Neural cell (in vitro differentiated cells): Measurements from ENCODE around the gene KBTBD12.

ENCODE experiments used
- CTCF ChIP-seq: fragments of 450-650 bp; IDR thresholded peaks from 2 replicates; pipeline ENCODE4 v1.5.1; 2014; ENCODE audit warnings: antibody characterized with exemption, mild to moderate bottlenecking, moderate library complexity; ENCODE audit not compliant: poor library complexity, severe bottlenecking
- EP300 ChIP-seq: fragments of 450-650 bp; conservative IDR thresholded peaks from 2 replicates; pipeline ENCODE4 v1.6.1; 2014; ENCODE audit warnings: antibody characterized with exemption, mild to moderate bottlenecking, moderate library complexity; ENCODE audit not compliant: poor library complexity, severe bottlenecking
- EZH2 ChIP-seq: fragments of 200-600, 300-800 bp; shearing (Covaris generic), sonication (generic); IDR thresholded peaks from 2 replicates; pipeline ENCODE4 v1.6.1; 2014; ENCODE audit warnings: antibody characterized with exemption, low read length, borderline replicate concordance, mild to moderate bottlenecking; ENCODE audit not compliant: insufficient read depth, poor library complexity, severe bottlenecking
- POLR2AphosphoS5 ChIP-seq: IDR thresholded peaks from 2 replicates; pipeline ENCODE4 v1.6.1; 2012
- RAD21 ChIP-seq: fragments of 450-650 bp; conservative IDR thresholded peaks from 2 replicates; pipeline ENCODE4 v1.6.1; 2014; ENCODE audit warnings: antibody characterized with exemption, mild to moderate bottlenecking, moderate library complexity
- SMC3 ChIP-seq: fragments of 450-650 bp; conservative IDR thresholded peaks from 2 replicates; pipeline ENCODE4 v1.6.1; 2014; ENCODE audit warnings: antibody characterized with exemption, mild to moderate bottlenecking, moderate library complexity; ENCODE audit not compliant: poor library complexity
- TAF1 ChIP-seq: IDR thresholded peaks from 2 replicates; pipeline ENCODE4 v1.6.1; 2012; ENCODE audit warnings: low read depth

GRCh38 chr3:127992127-127992526 lies 77.1 kb downstream of the KBTBD12 start:
- TF ChIP-seq CTCF (no peak), EP300 (no peak), RAD21 (no peak), POLR2AphosphoS5 (no peak), SMC3 (no peak), TAF1 (no peak), EZH2 (no peak)
